22Rv1 (cell line): Measurements from ENCODE around the gene PTDSS2.

Experiments used
- H3K27ac ChIP-seq: fragments of 450-650 bp; 2 replicates; pipeline ENCODE4 v1.5.1; 2017
- ZFX ChIP-seq: fragments of 450-650 bp; IDR thresholded peaks from 2 replicates; pipeline ENCODE4 v1.6.1; 2017; ENCODE audit warnings: antibody characterized with exemption, borderline replicate concordance
- TF ChIP-seq, protein P1 (sequence below): fragments of 450-650 bp; IDR thresholded peaks from 2 replicates; pipeline ENCODE4 v1.5.1; 2017; ENCODE audit warnings: mild to moderate bottlenecking

PTDSS2 gene

DNA sequence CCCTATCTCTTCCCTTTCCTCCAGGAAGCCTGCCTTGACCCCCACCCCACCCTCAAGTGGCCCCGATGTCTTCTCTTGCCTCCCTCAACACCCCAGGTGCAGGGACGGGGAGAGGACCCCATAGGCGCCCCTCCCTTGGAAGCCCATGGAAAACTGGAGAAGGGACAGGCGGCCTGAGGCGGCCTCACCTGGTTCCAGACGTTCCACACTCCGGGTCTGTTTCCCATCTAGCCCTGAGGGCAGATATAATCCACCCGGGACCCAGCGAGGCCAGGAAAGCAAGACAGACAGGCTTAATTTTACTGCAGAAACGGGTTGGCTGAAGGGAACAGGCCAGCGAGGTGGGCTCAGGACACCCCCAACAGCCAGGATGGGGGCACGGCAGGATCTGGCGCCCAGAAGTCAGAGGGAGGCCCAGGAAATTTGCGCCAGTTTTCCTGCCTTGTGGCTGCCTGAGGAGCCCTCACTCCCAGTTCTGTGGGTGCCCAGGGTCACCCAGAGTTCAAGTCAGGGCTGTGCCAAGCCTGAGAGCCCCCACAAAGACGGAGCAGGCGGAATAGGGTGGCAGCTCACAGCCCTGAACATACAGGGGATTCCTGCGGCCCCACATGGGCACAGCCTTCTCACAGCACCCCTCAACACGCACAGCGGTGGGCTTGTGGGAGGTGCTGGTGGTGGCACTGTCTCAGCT is 32.3 kb upstream of the PTDSS2 start:
- H3K27ac ChIP-seq: peak overlapping the region; percentile 71
- TF ChIP-seq, protein P1, sequence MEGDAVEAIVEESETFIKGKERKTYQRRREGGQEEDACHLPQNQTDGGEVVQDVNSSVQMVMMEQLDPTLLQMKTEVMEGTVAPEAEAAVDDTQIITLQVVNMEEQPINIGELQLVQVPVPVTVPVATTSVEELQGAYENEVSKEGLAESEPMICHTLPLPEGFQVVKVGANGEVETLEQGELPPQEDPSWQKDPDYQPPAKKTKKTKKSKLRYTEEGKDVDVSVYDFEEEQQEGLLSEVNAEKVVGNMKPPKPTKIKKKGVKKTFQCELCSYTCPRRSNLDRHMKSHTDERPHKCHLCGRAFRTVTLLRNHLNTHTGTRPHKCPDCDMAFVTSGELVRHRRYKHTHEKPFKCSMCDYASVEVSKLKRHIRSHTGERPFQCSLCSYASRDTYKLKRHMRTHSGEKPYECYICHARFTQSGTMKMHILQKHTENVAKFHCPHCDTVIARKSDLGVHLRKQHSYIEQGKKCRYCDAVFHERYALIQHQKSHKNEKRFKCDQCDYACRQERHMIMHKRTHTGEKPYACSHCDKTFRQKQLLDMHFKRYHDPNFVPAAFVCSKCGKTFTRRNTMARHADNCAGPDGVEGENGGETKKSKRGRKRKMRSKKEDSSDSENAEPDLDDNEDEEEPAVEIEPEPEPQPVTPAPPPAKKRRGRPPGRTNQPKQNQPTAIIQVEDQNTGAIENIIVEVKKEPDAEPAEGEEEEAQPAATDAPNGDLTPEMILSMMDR: no peak
- TF ChIP-seq ZFX: no peak

DNA sequence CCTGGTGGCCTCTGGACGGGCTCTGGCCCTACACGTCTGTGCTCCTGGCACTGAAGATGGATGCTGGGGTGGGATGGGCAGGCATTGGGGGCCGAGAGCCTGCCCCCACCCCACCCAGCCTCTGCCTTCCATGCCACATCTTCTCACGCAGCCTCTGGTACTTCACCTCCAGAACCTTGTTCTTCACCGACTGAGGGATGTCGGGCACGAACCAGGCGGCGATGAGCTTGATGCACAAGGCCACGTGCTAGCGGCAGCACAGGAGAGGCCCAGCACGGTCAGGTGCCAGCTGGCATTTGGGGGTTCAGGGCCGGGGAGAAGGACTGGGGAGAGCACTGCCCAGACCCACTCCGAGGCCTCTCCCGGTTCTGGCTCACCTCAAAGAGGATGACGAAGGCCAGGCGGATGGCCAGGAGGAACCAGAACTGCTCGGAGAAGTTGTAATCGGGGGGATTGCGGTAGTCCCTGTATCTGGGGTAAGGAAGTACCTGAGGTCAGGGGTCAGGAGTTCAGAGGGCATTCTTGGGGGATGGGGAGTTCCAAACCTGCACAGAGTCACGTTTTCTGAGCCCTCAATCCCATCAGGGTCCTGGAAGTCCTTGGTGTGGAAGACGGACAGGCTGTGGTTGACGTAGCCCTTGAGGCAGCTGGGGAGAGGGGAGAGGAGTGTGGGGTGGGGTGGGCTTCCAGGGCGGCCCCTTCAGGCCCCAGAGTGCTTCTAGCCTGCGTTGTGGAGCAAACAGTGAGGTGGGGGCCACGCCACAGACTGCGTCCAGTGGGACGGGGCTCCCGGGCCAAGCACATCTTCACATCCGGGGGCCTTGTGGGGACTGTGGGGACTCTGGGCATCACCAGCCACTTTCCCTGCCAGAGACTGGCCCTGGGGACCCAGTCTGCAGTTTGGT is 31.5 kb upstream of the PTDSS2 start:
- TF ChIP-seq, protein P1: no peak
- TF ChIP-seq ZFX: no peak

GRCh38 chr11:419248-420005 is 30.7 kb upstream of the PTDSS2 start:
- no peak overlapping the region for H3K27ac ChIP-seq
- TF ChIP-seq, protein P1: no peak
- no peak for TF ChIP-seq ZFX

More for the DNA sequence above, 31.5 kb upstream of the PTDSS2 start:
- no peak overlapping the region for H3K27ac ChIP-seq

GRCh38 chr11:420054-420910 is 29.8 kb upstream of the PTDSS2 start:
- no peak for TF ChIP-seq ZFX
- TF ChIP-seq, protein P1: no peak
- no peak overlapping the region for H3K27ac ChIP-seq

- no peak for TF ChIP-seq ZFX
- TF ChIP-seq, protein P1: no peak
- H3K27ac ChIP-seq: no peak overlapping the region
These were observed 29.2 kb upstream of the PTDSS2 start for GRCh38 chr11:420911-421321.

DNA sequence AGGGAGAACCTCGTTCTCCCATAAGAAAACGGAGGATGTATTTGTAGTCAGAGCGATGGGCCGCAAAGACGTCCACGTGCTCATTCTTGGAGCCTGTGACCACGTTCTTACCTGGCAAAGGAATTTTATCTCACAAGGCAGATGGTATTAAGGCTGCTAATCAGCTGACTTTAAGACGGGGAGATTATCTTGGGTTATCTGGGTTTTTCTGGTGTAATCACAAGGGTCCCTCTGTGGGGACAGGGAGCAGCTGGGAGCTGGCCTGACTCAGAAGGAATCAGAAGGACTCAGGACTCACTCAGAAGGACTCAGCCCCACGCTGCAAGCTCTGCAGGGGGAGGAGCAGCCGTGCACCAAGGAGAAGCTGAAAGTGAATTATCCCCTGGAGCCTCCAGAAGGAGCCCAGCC is 27.8 kb upstream of the PTDSS2 start:
- no peak for TF ChIP-seq ZFX
- TF ChIP-seq, protein P1: no peak
- no peak overlapping the region for H3K27ac ChIP-seq
